HEK293 (cell line): Measurements from ENCODE around the gene BTD.

Experiments
- CTCF ChIA-PET: fragments of 350-600 bp; formaldehyde crosslinking; extraction: SDS; loops from one replicate; lab custom pipeline; 2021; ENCODE audit warnings: antibody characterized with exemption; lab: Yijun Ruan, JAX
- POLR2A ChIA-PET: fragments of 300-600 bp; formaldehyde crosslinking; extraction: SDS; loops from one replicate; lab custom pipeline; 2020; ENCODE audit warnings: antibody characterized with exemption, inconsistent platforms; lab: Yijun Ruan, JAX
- H3K27ac ChIP-seq: fragments of 200-500 bp; sonication (Bioruptor generic); 2 replicates; pipeline ENCODE4 v1.5.1; 2014; ENCODE audit warnings: low read depth, low read length, control low read depth, inconsistent platforms; ENCODE audit errors: extremely low read depth
- H3K36me3 ChIP-seq, 2 experiments: fragments of 200-500 bp in 1 of 2; sonication (Bioruptor generic) in 1 of 2; 1 replicate in 1 of 2; 2 replicates in 1 of 2; pipeline ENCODE4 v1.5.1; 2014 to 2017; ENCODE audit warnings: inconsistent platforms in 2 of 2, low read length in 2 of 2; ENCODE audit not compliant: control insufficient read depth in 2 of 2, insufficient read depth in 1 of 2
- H3K4me1 ChIP-seq: fragments of 200-500 bp; sonication (Bioruptor generic); 2 replicates; pipeline ENCODE4 v1.5.1; 2014; ENCODE audit warnings: mild to moderate bottlenecking, low read length, inconsistent platforms; ENCODE audit not compliant: control insufficient read depth, insufficient read depth
- H3K4me3 ChIP-seq: 2 replicates; pipeline ENCODE4 v1.5.1; 2011; ENCODE audit warnings: low read depth, mild to moderate bottlenecking, control low read depth, low read length, moderate library complexity
- H3K9me3 ChIP-seq: fragments of 200-500 bp; sonication (Bioruptor generic); 2 replicates; pipeline ENCODE4 v1.5.1; 2014; ENCODE audit warnings: low read depth, low read length, inconsistent platforms; ENCODE audit not compliant: control insufficient read depth, insufficient read depth
- KLF9 ChIP-seq: fragments of 450-650 bp; formaldehyde crosslinking; IDR thresholded peaks from 2 replicates; pipeline ENCODE4 v1.5.1; 2016; ENCODE audit warnings: missing biosample characterization, missing genetic modification characterization, low read depth
- MEIS1 ChIP-seq: sonication (generic); formaldehyde crosslinking; IDR thresholded peaks from 2 replicates; pipeline ENCODE4 v1.8.1; 2022; ENCODE audit warnings: missing genetic modification reagents, mild to moderate bottlenecking, borderline replicate concordance
- WT1 ChIP-seq: fragments of 450-650 bp; formaldehyde crosslinking; IDR thresholded peaks from 2 replicates; pipeline ENCODE4 v1.5.1; 2016; ENCODE audit warnings: missing biosample characterization, missing genetic modification characterization
- ZBTB48 ChIP-seq: fragments of 450-650 bp; formaldehyde crosslinking; IDR thresholded peaks from 2 replicates; pipeline ENCODE4 v1.5.1; 2016; ENCODE audit warnings: missing biosample characterization, missing genetic modification characterization
- ZNF514 ChIP-seq: fragments of 450-650 bp; formaldehyde crosslinking; IDR thresholded peaks from 2 replicates; pipeline ENCODE4 v1.5.1; 2016; ENCODE audit warnings: missing biosample characterization, missing genetic modification characterization
- ZNF624 ChIP-seq: fragments of 450-650 bp; formaldehyde crosslinking; IDR thresholded peaks from 2 replicates; pipeline ENCODE4 v1.5.1; 2017; ENCODE audit warnings: missing biosample characterization, missing genetic modification characterization
- ZNF660 ChIP-seq: fragments of 450-650 bp; IDR thresholded peaks from 2 replicates; pipeline ENCODE4 v1.5.1; 2018; ENCODE audit warnings: missing biosample characterization, mild to moderate bottlenecking, missing genetic modification characterization
- ZNF791 ChIP-seq: fragments of 450-650 bp; formaldehyde crosslinking; IDR thresholded peaks from 2 replicates; pipeline ENCODE4 v1.5.1; 2016; ENCODE audit warnings: missing biosample characterization, missing genetic modification characterization
- TF ChIP-seq, protein P1 (sequence below): fragments of 450-650 bp; formaldehyde crosslinking; IDR thresholded peaks from 2 replicates; pipeline ENCODE4 v1.5.1; 2016; ENCODE audit warnings: missing biosample characterization, missing genetic modification characterization
- TF ChIP-seq, protein P2 (sequence below): fragments of 450-650 bp; formaldehyde crosslinking; IDR thresholded peaks from 2 replicates; pipeline ENCODE4; 2016; ENCODE audit warnings: missing biosample characterization, missing genetic modification characterization
- TF ChIP-seq, protein P3 (sequence below): fragments of 450-650 bp; formaldehyde crosslinking; IDR thresholded peaks from 2 replicates; pipeline ENCODE4 v1.5.1; 2016; ENCODE audit warnings: missing biosample characterization, missing genetic modification characterization
- TF ChIP-seq, protein P4 (sequence below): fragments of 450-650 bp; formaldehyde crosslinking; IDR thresholded peaks from 2 replicates; pipeline ENCODE4 v1.5.1; 2016; ENCODE audit warnings: missing biosample characterization, missing genetic modification characterization, borderline replicate concordance
- TF ChIP-seq, protein P5 (sequence below): fragments of 450-650 bp; formaldehyde crosslinking; IDR thresholded peaks from 2 replicates; pipeline ENCODE4 v1.5.1; 2017; ENCODE audit warnings: missing biosample characterization, missing genetic modification characterization
- TF ChIP-seq, protein P6 (sequence below): fragments of 450-650 bp; formaldehyde crosslinking; IDR thresholded peaks from 2 replicates; pipeline ENCODE4 v1.5.1; 2016; ENCODE audit warnings: missing biosample characterization, missing genetic modification characterization

Gene BTD

DNA sequence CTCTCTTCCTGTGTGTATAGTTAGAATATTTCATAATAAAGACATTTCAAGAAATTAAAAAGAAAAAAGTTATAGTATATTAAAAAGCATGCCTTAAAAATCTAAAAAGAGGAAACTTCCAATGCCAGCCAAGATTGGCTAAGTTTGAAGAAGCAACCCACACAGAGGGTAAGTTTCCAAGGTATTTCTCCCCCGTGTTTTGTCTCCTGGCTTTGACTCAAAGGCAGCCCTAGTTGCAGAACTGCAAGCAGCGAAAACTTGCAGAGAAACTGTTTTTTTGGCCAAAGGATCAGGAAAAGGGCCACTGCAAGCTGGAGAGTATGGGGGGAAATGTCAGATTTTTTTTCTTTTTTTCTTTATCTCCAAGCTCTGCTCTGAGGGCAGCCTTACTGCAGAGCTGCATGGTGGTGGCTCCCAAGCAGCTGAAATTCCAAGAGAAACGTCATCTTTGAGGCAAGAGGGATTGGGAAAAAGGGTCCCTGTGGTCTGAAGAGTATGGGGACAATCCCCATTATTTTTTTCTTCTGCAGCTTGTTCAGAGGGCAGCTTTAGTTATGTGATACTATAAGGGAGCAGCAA lies 23.2 kb upstream of the BTD start (continued):
- TF ChIP-seq, protein P1, sequence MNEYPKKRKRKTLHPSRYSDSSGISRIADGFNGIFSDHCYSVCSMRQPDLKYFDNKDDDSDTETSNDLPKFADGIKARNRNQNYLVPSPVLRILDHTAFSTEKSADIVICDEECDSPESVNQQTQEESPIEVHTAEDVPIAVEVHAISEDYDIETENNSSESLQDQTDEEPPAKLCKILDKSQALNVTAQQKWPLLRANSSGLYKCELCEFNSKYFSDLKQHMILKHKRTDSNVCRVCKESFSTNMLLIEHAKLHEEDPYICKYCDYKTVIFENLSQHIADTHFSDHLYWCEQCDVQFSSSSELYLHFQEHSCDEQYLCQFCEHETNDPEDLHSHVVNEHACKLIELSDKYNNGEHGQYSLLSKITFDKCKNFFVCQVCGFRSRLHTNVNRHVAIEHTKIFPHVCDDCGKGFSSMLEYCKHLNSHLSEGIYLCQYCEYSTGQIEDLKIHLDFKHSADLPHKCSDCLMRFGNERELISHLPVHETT (tag by site-specific recombination) = no peak
- TF ChIP-seq, protein P2, sequence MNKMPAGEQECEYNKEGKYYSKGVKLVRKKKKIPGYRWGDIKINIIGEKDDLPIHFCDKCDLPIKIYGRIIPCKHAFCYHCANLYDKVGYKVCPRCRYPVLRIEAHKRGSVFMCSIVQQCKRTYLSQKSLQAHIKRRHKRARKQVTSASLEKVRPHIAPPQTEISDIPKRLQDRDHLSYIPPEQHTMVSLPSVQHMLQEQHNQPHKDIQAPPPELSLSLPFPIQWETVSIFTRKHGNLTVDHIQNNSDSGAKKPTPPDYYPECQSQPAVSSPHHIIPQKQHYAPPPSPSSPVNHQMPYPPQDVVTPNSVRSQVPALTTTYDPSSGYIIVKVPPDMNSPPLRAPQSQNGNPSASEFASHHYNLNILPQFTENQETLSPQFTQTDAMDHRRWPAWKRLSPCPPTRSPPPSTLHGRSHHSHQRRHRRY (tag by site-specific recombination) = no peak

DNA sequence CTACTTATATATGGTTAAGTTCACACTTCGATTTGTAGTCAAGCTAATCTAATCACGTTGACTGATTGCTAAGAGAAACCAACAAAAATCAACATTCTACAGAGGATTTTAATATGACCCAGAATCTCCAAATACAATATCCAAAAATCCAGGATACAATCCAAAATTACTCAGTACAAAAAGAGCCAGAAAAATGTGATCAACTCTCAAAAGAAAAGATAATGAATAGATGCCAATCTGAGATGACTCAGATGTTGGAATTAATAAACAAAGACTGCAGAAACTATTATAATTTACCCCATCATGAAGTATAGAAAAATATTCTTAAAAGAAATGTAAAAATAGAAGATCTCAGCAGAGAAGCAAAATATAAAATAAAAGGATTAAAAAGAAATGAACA lies 22.5 kb upstream of the BTD start:
- CTCF ChIA-PET = interaction anchor here (0.6 kb wide), 1 partner anchor 165 kb away, joined by 3 read pairs; no protein-coding TSS in a partner anchor
- peaks cover 32 to 39% of the 10 kb centered on the region in 2 experiments for H3K36me3 ChIP-seq

More for the DNA sequence above, 22.5 kb upstream of the BTD start:
- Histone ChIP-seq H3K4me1 (no peaks in the 10 kb centered on the region), H3K9me3 (no peaks in the 10 kb centered on the region), H3K27ac (no peak overlapping the region), H3K4me3 (no peak overlapping the region)
- TF ChIP-seq, protein P3, sequence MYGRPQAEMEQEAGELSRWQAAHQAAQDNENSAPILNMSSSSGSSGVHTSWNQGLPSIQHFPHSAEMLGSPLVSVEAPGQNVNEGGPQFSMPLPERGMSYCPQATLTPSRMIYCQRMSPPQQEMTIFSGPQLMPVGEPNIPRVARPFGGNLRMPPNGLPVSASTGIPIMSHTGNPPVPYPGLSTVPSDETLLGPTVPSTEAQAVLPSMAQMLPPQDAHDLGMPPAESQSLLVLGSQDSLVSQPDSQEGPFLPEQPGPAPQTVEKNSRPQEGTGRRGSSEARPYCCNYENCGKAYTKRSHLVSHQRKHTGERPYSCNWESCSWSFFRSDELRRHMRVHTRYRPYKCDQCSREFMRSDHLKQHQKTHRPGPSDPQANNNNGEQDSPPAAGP (tag by site-specific recombination) = no peak
- TF ChIP-seq ZBTB48 (tag by site-specific recombination) (no peak), ZNF514 (tag by site-specific recombination) (no peak), ZNF791 (tag by site-specific recombination) (no peak), KLF9 (tag by site-specific recombination) (no peak), WT1 (no peak), ZNF660 (tag by site-specific recombination) (no peak), MEIS1 (CRISPR knock-in tag) (no peak), ZNF624 (no peak)
- TF ChIP-seq, protein P4, sequence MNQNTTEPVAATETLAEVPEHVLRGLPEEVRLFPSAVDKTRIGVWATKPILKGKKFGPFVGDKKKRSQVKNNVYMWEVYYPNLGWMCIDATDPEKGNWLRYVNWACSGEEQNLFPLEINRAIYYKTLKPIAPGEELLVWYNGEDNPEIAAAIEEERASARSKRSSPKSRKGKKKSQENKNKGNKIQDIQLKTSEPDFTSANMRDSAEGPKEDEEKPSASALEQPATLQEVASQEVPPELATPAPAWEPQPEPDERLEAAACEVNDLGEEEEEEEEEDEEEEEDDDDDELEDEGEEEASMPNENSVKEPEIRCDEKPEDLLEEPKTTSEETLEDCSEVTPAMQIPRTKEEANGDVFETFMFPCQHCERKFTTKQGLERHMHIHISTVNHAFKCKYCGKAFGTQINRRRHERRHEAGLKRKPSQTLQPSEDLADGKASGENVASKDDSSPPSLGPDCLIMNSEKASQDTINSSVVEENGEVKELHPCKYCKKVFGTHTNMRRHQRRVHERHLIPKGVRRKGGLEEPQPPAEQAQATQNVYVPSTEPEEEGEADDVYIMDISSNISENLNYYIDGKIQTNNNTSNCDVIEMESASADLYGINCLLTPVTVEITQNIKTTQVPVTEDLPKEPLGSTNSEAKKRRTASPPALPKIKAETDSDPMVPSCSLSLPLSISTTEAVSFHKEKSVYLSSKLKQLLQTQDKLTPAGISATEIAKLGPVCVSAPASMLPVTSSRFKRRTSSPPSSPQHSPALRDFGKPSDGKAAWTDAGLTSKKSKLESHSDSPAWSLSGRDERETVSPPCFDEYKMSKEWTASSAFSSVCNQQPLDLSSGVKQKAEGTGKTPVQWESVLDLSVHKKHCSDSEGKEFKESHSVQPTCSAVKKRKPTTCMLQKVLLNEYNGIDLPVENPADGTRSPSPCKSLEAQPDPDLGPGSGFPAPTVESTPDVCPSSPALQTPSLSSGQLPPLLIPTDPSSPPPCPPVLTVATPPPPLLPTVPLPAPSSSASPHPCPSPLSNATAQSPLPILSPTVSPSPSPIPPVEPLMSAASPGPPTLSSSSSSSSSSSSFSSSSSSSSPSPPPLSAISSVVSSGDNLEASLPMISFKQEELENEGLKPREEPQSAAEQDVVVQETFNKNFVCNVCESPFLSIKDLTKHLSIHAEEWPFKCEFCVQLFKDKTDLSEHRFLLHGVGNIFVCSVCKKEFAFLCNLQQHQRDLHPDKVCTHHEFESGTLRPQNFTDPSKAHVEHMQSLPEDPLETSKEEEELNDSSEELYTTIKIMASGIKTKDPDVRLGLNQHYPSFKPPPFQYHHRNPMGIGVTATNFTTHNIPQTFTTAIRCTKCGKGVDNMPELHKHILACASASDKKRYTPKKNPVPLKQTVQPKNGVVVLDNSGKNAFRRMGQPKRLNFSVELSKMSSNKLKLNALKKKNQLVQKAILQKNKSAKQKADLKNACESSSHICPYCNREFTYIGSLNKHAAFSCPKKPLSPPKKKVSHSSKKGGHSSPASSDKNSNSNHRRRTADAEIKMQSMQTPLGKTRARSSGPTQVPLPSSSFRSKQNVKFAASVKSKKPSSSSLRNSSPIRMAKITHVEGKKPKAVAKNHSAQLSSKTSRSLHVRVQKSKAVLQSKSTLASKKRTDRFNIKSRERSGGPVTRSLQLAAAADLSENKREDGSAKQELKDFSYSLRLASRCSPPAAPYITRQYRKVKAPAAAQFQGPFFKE (tag by site-specific recombination) = no peak
- TF ChIP-seq, protein P5, sequence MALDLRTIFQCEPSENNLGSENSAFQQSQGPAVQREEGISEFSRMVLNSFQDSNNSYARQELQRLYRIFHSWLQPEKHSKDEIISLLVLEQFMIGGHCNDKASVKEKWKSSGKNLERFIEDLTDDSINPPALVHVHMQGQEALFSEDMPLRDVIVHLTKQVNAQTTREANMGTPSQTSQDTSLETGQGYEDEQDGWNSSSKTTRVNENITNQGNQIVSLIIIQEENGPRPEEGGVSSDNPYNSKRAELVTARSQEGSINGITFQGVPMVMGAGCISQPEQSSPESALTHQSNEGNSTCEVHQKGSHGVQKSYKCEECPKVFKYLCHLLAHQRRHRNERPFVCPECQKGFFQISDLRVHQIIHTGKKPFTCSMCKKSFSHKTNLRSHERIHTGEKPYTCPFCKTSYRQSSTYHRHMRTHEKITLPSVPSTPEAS = no peak
- TF ChIP-seq, protein P6, sequence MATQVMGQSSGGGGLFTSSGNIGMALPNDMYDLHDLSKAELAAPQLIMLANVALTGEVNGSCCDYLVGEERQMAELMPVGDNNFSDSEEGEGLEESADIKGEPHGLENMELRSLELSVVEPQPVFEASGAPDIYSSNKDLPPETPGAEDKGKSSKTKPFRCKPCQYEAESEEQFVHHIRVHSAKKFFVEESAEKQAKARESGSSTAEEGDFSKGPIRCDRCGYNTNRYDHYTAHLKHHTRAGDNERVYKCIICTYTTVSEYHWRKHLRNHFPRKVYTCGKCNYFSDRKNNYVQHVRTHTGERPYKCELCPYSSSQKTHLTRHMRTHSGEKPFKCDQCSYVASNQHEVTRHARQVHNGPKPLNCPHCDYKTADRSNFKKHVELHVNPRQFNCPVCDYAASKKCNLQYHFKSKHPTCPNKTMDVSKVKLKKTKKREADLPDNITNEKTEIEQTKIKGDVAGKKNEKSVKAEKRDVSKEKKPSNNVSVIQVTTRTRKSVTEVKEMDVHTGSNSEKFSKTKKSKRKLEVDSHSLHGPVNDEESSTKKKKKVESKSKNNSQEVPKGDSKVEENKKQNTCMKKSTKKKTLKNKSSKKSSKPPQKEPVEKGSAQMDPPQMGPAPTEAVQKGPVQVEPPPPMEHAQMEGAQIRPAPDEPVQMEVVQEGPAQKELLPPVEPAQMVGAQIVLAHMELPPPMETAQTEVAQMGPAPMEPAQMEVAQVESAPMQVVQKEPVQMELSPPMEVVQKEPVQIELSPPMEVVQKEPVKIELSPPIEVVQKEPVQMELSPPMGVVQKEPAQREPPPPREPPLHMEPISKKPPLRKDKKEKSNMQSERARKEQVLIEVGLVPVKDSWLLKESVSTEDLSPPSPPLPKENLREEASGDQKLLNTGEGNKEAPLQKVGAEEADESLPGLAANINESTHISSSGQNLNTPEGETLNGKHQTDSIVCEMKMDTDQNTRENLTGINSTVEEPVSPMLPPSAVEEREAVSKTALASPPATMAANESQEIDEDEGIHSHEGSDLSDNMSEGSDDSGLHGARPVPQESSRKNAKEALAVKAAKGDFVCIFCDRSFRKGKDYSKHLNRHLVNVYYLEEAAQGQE (tag by site-specific recombination) = no peak
- POLR2A ChIA-PET = no interaction called here
